Ureter (tissue), 1 donor: ENCODE results near the gene ELOA. TPM values are rescaled to one million over a fixed set of nuclear protein-coding genes. Genes with fewer than 3 reads are reported as not detected.
A peak's percentile ranks its signal among the peaks of the same experiment; 100 is the strongest.
"Not testable (repeated sequence)": the region's sequence is repeated elsewhere in the genome, so short reads cannot be mapped to it uniquely, and the experiment has no call there.

Source experiments
- DNase-seq: peaks from one replicate; pipeline ENCODE4 v3.0.0-alpha.2; 2020; ENCODE audit warnings: low spot score
- total RNA-seq: library from RNA; stranded (reverse); gene quantifications from one replicate; pipeline ENCODE4 v1.2.4, GENCODE V29; 2023
- donor health status: DM: yes; HTN: yes; CAD: no.

ELOA gene
- total RNA-seq, 1 donor from 2014 or later: 45.6 TPM

- DNase-seq: no peak
These were observed 41.6 kb downstream of the ELOA start for GRCh38 chr1:23784846-23785245.

GRCh38 chr1:23787701-23788100, 44.4 kb downstream of the ELOA start:
- DNase-seq: no peak

GRCh38 chr1:23788695-23789094, 45.4 kb downstream of the ELOA start:
- DNase-seq: no peak

- DNase-seq: peak; percentile 95
These were observed 47.6 kb downstream of the ELOA start, which contains the start of gene LYPLA2 for GRCh38 chr1:23790696-23791515. TSS of gene LYPLA2 (plus strand) at chr1:23791145. CDS start at chr1:23792683, 1,538 bp downstream.

- peak; percentile 73 for DNase-seq
These were observed 48.3 kb downstream of the ELOA start for GRCh38 chr1:23791516-23792047.

GRCh38 chr1:23792151-23792945, 49.1 kb downstream of the ELOA start:
- no peak for DNase-seq

GRCh38 chr1:23793018-23793781, 49.9 kb downstream of the ELOA start:
- DNase-seq: no peak

- DNase-seq: no peak
These were observed 50.8 kb downstream of the ELOA start for GRCh38 chr1:23793861-23794731.

GRCh38 chr1:23794732-23795182, 51.5 kb downstream of the ELOA start:
- DNase-seq: not testable (repeated sequence)

GRCh38 chr1:23795676-23796465, 52.6 kb downstream of the ELOA start:
- no peak for DNase-seq

- no peak for DNase-seq
These were observed 53.4 kb downstream of the ELOA start for GRCh38 chr1:23796466-23797271.

- no peak for DNase-seq
These were observed 54.5 kb downstream of the ELOA start for GRCh38 chr1:23797478-23798448.

GRCh38 chr1:23798662-23799142, 55.4 kb downstream of the ELOA start:
- DNase-seq: no peak

- DNase-seq: no peak
These were observed 55.9 kb downstream of the ELOA start for GRCh38 chr1:23799255-23799569.

GRCh38 chr1:23799570-23800399, 56.5 kb downstream of the ELOA start:
- DNase-seq: peak; percentile 91

- DNase-seq: peak; percentile 98
These were observed 57.4 kb downstream of the ELOA start, which contains the start of gene GALE for GRCh38 chr1:23800400-23801337. TSS of gene GALE (minus strand) at chr1:23800754. CDS start at chr1:23799007, 1,747 bp downstream.
